SU-DHL-6 (cell line): ENCODE results near the gene SPATA1.

Experiments used
- CTCF ChIP-seq: fragments of 200-600 bp; sonication (generic); IDR thresholded peaks from one replicate; pipeline ENCODE4 v1.5.1; 2017; ENCODE audit warnings: antibody characterized with exemption, mild to moderate bottlenecking, low read length, moderate library complexity; ENCODE audit not compliant: insufficient read depth, poor library complexity, severe bottlenecking
- EZH2phosphoT487 ChIP-seq: fragments of 200-600 bp; sonication (generic), shearing (Covaris generic); conservative IDR thresholded peaks from 2 replicates; pipeline ENCODE4 v1.6.1; 2018; ENCODE audit warnings: mild to moderate bottlenecking, antibody characterized with exemption, low read length, moderate library complexity, mixed read lengths

GRCh38 chr1:84573481-84573966 is 67.3 kb downstream of the SPATA1 start:
- no peak for TF ChIP-seq EZH2phosphoT487
- TF ChIP-seq CTCF: no peak
